GM18873 (cell line): Measurements from ENCODE around the gene SPPL2A.
"Not testable (repeated sequence)": the region's sequence is repeated elsewhere in the genome, so short reads cannot be mapped to it uniquely, and the experiment has no call there.

Source experiments
- ATAC-seq: cut with Tn5 transposase; IDR thresholded peaks from one replicate; pipeline ENCODE4 v1.9.1; 2021; ENCODE audit warnings: mild to moderate bottlenecking, moderate library complexity, moderate number of reproducible peaks; ENCODE audit not compliant: unreplicated experiment, low FRiP score

SPPL2A gene, protein sequence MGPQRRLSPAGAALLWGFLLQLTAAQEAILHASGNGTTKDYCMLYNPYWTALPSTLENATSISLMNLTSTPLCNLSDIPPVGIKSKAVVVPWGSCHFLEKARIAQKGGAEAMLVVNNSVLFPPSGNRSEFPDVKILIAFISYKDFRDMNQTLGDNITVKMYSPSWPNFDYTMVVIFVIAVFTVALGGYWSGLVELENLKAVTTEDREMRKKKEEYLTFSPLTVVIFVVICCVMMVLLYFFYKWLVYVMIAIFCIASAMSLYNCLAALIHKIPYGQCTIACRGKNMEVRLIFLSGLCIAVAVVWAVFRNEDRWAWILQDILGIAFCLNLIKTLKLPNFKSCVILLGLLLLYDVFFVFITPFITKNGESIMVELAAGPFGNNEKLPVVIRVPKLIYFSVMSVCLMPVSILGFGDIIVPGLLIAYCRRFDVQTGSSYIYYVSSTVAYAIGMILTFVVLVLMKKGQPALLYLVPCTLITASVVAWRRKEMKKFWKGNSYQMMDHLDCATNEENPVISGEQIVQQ

DNA sequence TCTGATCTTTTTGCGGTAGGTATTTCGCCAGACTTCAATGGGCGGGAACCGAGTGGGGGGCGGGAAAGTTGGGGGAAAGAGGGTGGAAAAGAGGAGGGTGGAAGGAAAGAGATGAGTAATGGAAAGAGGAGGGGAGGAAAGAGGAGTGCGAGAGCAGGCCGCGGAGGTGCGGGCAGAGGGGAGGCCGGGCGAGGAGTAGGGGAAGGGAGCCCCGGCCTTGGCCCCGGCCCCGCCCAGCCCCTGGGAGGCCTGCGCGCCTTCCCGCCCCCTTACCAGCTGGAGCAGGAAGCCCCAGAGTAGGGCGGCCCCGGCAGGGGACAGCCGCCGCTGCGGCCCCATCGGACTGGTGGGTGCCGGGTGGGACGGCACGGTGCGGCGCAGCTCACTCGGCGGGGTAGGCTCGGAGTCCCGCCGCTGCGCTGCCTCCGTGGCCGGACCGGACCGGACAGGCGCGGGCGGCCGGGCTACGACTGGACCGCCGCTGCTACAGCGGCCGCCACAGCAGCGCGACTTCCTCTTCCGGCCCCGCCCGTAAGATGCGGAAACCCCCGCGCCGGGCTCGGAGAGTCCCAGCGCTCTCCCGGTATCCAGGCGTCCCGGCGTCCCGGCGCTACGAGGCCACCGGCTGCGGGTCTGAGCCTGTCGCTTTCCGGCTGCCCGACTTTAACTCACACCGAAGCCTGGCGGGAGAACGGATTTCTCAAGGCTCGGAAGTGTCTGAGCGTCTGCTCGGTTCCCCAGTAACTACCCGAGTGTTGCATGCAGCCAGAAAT is at the start of gene SPPL2A:
SPPL2A (minus strand) TSS at position 512 of the 773 bp plus-strand sequence; CDS start at position 339, 173 bp downstream.
- peak; percentile 80 for ATAC-seq

DNA sequence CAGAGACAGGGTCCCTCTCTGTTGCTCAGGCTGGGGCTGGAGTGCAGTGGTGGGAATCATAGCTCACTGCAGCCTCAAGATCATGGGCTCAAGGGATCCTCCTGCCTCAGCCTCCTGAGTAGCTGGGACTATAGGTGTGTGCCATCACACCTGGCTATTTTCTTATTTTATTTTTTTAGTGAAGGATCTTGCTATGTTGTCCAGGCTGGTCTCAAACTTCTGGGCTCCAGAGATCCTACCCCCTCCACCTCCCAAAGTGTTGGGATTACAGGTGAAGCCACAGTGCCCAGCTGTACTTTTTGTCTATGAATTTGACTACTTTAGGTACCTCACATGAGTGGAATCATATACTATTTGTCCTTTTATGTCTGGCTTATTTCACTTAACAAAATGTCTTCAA is 49.1 kb upstream of the SPPL2A start:
- no peak for ATAC-seq

DNA sequence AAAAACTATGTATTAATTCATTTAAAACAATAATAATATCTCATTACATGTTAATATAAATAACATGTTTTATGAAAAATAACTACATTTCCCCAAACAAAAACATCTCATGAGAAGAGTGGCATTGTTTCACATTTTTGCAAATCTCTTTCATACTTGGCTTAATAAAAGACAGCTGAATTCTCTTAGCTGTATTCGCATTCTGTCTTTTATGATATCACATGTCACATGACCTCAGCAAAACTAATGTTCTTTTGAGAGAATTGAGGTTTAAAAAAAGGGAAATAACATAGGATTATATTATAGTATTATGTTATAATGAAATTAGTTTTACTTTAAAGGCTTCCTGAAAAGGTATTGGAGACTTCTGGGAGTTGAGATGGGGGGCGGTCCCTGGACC is 48.4 kb upstream of the SPPL2A start:
- ATAC-seq = no peak

DNA sequence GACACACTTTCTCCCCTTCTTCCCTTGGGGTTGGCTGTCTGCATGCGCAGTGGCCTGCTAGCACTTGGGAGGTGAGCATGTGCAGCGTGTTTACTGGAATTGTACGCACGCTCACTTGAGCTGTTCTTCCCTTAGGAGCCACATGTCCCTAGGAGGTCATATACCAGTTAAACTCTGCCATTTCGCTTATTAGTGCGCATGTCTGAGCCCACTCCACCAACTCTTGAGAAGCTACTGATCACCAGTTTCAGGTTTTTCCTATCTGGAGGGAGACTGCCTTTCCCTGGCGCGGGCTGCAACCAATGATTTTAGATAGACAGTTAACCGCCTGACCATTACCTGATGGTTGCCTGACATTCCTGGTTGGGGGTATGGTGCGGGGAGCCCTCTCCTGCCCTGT is 47.6 kb upstream of the SPPL2A start:
- ATAC-seq = no peak

DNA sequence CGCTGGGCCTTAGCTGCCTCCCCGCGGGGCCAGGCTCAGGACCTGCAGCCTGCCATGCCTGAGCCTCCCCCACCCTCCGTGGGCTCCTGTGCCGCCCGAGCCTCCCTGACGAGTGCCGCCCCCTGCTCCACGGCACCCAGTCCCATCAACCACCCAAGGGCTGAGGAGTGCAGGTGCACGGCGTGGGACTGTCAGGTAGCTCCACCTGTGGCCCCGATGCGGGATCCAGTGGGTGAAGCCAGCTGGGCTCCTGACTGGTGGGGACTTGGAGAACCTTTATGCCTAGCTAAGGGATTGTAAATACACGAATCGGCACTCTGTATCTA is 46.6 kb upstream of the SPPL2A start:
- ATAC-seq = not testable (repeated sequence)

DNA sequence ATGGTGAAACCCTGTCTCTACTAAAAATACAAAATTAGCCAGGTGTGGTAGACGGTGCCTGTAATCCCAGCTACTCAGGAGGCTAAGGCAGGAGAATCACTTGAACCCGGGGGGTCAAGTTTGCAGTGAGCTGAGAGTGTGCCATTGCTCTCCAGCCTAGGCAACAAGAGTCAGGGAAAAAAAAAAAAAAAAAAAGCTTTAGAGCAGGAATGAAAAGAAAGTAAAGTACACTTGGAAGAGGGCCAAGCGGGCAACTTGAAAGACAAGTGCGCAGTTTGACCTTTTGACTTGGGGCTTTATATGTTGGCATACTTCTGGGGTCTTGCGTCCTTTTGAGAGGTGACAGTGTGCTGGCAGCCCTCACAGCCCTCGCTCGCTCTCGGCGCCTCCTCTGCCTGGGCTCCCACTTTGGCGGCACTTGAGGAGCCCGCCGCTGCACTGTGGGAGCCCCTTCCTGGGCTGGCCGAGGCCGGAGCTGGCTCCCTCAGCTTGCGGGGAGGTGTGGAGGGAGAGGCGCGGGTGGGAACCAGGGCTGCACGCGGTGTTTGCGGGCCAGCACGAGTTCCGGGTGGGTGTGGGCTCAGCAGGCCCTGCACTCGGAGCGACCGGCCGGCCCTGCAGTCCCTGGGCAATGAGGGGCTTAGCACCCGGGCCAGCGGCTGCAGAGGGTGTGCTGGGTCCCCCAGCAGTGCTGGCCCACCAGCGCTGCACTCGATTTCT is 46.1 kb upstream of the SPPL2A start:
- not testable (repeated sequence) for ATAC-seq

DNA sequence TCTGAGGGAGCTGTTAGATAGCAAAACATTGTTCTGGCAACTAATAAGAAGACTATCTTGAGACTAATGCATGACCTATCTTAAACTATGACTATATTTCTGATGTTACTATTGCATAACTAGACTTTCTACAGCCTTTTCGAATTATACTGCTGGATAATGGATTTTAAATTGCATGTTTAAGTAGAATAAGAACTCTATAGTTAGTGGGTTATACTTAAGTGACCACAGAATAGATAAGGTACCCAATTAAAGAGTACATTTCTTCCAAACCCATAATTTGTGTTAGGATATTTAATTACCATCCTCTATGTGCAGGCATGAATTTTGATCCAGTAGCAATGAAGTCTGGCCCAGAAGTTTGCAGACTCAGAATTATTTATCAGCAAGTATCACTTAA is 44.6 kb upstream of the SPPL2A start:
- ATAC-seq = no peak

DNA sequence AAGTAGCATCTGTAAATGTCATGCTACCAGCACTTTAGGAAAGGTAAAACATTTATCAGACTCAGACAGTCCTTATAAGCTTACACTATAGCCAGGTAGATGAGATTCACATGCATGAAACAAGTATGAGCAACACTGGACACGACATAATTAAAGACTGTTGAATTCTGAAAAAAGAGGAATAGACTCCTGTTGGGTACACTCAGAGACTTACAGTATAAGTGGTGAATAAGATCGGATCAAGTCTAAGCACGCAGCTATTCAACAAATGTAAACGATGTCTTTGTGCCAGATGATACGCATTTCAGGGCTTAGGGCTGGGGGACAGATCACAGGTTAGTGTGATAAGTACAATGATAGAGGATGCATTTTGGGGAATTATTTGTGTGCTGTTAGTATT is 43.2 kb upstream of the SPPL2A start:
- ATAC-seq = no peak

DNA sequence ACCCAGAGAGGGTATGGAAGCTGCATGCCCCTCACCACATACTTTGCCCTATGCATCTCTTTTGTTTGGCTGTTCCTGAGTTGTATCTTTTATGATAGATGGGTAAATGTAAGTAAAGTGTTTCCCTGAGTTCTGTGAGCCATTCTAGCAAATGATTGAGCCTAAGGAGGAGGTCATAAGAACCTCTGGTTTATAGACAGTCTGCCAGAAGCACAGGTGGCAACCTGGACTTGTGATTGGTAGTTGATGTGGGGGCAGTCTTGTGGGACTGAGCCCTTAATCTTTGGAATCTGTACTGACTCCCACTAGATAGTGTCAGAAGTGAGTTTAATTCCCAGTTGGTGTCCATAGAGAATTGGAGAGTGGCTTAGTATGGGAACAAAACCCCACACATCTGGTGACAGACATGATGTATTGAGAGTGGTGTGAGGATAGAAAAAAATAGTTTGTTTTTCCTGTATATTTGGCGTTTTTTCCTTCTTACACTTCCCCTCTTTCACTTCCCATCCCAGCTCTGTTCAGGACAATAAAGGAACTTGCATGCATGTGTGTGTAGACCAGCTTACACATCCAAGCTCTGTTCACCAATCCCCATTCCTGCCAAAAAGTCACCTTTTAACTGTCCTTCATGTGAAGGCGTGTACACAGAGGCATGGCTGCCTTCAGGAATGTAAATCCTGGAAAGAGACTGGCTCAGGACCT is 38.1 kb upstream of the SPPL2A start:
- ATAC-seq = no peak

DNA sequence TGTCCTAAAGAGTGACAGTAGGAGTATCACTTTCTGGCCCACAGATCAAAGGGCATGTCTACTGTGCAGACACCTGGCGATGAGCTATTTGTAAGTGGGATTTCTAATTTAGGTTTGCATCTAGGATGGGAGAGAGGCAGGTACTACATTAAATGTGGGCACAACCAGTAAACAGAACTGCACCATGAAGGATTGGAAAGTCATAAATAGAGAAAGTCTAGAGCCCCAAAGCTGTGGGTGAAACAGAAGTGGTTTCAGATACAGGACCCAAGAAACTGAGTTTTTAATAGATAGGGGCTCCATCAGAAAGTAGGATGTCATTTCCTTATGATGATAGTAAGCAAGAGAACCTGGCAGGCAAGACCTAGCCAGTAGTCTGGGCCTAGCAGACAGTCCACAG is 35.2 kb upstream of the SPPL2A start:
- no peak for ATAC-seq

DNA sequence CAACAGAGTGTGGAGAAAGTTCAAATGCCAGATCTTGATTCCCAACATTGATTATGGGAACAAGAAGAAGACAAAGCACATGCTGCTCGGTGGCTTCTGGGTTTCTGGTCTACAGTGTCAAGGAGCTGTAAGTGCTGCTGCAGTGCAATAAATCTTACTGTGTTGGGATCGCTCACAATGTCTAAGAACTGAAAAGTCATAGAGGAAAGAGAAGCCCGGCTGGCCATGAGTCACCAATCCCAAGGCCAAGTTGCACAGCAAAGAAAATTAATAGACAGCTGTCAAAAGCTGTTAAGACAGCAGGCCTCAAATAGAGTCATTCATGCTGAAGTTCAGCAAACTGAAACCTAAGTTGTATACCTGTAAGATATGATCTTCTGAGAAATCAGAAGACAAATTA is 33.2 kb upstream of the SPPL2A start:
- no peak for ATAC-seq

DNA sequence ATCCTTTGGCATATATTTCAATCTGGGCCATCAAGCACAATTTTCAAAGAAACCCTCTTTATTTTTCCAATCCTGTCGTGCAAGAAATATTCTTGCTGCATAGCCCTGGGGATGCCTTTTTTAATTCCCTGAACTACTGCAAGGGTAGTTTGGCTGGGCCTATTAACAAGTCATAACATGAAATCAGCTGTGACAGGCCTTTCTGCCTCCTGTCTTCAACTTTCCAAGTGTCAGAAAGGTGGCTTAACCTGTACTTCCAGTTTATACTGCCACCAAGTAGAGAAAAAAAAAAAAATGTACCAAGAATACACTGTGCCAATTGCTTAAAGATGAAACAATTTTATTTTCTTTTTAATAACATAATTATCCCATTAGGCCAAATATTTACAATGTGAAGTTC is 32.4 kb upstream of the SPPL2A start:
- no peak for ATAC-seq

DNA sequence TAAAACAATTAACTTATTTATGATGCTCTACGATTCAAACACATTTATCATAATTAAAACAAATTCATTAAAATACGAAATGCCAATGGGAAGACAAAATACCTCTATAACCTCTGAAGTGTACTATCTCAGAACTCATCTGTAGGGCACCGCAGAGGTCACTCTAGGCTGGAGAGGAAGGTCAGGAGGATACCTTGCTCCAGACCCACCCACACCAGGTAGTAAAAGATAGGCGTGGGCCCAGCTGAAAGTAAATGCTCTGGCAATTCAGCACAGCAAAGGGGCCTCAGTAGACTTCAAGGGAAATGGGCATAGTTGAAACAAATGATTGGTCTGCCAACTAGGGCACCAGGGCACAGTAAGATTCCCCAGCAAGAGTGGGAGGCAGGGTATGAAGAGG is 26.0 kb upstream of the SPPL2A start:
- no peak for ATAC-seq

DNA sequence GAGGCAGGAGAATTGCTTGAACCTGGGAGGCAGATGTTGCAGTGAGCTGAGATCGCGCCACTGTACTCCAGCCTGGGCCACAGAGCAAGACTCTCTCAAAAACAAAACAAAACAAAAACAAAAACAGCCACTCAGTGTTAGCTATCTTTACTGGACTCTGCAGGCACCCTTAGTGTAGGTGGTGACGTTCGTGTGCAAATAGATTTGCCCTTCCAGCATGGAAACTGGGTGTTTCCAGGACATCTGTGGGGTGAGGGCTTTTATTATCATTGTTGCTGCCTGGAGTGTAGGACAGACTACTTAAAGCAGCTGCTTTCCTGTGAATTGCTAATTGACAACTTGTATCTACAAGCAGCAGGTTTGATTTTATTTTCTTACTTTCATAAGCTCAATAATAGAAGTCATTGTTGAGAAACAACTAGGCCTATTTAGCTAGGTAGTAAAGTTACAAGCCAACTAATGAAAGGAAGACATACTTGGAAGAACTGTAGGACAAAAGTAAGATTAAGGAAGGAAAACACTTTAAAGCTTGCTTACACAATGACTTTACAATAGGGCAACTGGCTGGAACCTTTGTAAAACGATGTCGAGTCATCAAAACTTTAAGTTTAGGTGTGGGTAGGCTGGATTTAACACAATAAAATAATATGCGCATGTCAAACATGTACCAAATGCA is 25.4 kb upstream of the SPPL2A start:
- ATAC-seq = no peak

DNA sequence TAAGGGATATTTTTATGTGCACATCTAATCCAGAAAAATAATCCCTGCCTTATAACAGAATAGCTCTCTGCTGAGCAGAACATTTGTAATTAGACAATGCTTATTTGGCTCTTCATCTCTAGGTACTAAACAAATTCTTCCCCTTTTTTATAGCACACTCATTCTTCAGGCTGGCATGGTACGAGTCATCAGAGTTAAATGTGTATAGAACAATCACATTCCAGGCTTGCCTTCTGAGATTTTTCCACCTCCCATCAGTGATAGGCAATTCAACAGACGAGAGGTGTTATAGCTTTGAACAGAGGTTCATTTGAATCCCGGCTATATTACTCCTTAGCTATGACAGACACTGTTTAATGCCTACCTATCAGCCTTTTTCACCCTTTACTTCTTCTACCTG is 21.4 kb upstream of the SPPL2A start:
- no peak for ATAC-seq

DNA sequence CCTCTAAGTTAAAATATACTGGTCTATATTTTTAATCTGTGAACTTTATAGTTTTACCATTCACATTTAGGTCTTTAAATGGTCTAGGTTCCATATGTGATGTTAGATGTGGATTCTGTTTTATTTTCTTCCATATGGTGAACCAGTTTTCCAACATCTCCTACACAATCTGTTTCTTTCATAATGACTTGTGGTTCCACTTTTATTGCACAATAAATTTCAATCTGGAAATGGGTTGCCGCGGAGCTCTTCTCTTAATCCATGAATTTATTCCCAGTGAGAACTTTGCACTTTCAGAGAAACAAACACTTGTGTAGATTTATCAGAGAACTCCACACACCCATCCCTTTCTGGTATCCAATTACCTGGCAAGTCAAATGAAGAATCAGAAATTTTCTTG is 20.9 kb upstream of the SPPL2A start:
- ATAC-seq = no peak

DNA sequence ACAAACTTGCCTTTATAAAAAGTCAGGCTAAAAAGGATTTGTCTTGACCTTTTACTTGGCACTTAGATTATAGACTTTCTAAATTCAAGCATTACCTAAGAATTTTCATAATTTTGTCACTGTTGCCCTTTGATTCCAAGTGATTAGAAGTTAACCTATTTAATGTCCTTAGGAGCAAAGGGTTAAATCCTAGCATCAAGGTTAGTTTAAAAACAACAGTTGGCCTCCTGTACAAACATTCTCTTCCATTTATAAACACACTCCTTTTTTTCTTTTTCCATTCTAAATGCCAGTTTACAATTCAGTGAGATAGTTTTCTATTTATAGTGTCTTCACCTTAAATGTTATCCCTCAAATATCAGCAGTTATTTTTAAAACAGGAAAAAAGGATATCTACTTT is 18.4 kb upstream of the SPPL2A start:
- ATAC-seq = no peak

DNA sequence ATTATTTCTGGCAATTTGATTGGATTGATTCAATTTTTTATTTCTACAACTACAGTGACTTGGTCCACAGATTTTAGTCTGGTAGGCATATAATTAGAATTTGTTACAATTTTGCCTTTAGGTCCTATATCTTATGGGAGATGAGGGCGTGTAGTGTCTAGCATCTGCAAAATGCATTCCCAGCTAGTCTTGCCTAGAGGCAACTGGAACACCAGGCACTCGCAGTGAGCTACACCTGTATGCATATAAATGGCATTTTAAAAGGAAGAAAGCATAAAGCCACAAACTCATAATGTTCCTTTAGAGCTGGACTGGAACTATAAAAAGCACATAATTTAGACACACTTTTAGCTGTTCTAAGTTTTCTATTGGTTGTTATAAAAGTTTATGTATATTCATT is 17.9 kb upstream of the SPPL2A start:
- no peak for ATAC-seq

DNA sequence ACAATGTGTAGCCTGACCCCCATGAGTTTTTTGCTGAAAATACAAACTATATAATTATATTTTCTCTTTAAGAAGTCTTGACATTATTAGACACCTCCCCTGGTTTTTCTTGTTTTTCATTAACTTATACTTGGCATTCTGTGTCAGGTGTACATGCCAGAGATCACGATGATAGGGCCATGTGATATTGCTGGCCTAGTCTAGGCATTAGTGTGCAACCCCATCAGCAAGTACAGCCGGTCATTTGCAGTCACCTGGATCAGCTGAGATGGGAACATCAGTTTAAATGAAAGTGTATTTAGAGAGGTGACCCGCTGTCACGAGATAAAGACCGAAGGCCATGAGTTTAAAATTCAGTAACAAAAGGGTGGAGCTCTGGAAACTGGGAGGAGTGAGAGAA is 12.6 kb upstream of the SPPL2A start:
- no peak for ATAC-seq

DNA sequence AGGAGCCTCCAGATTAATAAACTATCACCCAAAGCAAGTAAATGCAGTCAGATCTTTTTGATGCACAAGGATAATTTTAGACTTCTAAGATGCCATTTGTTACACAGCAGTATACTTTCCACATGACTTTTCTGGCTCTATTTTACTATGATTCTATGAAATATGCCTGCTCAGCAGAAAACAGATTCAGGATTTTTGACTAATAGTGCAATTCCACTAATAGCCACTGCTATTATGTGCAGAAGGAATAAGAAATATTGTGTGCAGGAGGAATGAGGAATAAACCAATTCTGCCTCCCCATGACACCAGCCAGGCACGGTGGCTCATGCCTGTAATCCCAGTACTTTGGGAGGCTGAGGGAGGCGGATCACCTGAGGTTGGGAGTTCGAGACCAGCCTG is 11.5 kb upstream of the SPPL2A start:
- no peak for ATAC-seq
